HG03521 (cell line): ENCODE measurements around the gene C1orf94.

Experiments
- ATAC-seq: cut with Tn5 transposase; IDR thresholded peaks from one replicate; pipeline ENCODE4 v1.9.1; 2021; ENCODE audit warnings: mild to moderate bottlenecking, moderate library complexity; ENCODE audit not compliant: unreplicated experiment

The C1orf94 gene, protein sequence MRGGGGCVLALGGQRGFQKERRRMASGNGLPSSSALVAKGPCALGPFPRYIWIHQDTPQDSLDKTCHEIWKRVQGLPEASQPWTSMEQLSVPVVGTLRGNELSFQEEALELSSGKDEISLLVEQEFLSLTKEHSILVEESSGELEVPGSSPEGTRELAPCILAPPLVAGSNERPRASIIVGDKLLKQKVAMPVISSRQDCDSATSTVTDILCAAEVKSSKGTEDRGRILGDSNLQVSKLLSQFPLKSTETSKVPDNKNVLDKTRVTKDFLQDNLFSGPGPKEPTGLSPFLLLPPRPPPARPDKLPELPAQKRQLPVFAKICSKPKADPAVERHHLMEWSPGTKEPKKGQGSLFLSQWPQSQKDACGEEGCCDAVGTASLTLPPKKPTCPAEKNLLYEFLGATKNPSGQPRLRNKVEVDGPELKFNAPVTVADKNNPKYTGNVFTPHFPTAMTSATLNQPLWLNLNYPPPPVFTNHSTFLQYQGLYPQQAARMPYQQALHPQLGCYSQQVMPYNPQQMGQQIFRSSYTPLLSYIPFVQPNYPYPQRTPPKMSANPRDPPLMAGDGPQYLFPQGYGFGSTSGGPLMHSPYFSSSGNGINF

GRCh38 chr1:34176830-34177603, at the start of gene C1orf94:
TSS of gene C1orf94 (plus strand) at chr1:34176907. CDS start at chr1:34177790, 883 bp downstream.
- no peak for ATAC-seq

DNA sequence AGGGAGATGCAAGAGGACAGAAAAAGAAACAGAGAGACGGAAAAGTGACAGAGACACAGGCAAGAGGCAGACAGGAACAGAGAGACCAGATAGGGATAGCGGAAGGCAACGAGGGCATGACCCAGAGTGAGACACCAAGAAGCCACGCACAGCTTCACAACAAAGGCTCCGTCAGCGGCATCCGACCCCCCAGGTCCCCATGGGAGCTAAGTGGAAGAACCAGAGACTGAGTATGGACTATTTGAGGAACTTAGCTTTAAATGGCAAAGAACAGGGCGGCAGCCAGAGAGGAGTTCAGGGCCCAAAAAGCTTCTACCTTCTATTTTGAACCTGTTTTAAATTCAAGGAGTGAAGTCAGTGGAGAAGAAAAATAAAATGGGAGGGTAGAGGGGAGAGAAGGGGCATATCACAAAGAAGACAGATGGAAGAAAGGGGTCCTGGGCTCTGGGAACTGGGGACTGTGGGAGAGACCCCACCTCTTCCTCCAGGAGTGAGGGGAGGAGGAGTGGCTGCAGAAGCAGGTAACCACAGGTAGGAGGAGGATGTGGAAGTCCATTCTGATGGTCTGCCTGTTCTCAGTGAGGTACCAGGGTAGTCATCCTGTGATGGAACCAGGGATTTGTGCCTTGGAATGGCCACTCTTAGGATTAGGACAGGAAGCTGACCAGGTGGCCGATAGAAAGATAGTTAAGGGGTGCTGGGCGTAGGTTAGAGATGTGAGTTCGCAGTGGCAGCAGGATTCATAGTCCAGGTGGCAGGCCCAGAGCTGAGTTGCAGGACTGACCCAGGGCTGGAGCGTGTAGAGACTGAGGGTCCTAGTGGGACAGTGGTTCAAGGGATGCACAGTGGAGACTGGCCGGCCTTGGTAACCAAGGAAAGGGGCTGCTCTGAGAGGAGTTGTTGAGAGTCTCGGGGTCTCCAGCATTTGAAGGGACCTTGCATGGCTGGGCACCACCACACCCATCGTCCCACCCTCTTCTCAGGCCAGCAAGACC, 49.4 kb upstream of the C1orf94 start:
- no peak for ATAC-seq

DNA sequence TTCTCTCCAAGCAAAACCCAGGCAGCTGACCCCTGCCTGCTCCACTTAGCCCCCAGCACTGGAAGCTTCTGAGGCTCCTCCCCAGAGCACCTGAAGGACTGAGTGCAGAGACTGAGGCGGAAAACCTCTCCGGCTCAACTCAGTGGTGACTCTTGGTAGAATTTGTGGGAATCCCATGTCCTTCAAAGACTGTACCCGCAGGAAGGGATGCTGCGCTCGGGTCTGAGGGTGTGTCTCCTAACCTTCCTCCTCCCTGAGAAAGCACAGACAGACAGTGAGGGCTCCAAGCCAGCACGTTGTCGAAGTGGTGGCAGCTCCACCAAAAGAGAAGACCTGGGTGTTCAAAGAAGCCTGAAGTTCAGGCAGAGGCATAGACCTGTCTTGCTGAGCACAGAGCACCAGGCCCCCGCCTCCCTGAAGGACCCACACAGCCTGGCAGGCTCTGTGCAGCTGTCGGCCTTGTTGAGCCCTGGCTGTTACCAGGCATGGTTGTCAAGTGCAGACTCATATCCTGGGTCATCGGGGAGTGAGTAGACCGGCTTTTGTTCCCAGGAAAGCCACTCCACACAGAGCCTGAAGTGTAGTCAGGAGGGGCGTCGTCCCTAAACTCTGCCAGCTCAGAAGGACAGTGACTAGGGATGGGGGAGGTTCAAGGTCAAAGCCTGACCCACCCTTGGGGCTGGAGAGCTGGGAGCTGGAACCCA, 48.4 kb upstream of the C1orf94 start:
- no peak for ATAC-seq

- ATAC-seq: no peak
These were observed 47.1 kb upstream of the C1orf94 start for GRCh38 chr1:34129630-34130029.

GRCh38 chr1:34130306-34130705, 46.4 kb upstream of the C1orf94 start:
- no peak for ATAC-seq

DNA sequence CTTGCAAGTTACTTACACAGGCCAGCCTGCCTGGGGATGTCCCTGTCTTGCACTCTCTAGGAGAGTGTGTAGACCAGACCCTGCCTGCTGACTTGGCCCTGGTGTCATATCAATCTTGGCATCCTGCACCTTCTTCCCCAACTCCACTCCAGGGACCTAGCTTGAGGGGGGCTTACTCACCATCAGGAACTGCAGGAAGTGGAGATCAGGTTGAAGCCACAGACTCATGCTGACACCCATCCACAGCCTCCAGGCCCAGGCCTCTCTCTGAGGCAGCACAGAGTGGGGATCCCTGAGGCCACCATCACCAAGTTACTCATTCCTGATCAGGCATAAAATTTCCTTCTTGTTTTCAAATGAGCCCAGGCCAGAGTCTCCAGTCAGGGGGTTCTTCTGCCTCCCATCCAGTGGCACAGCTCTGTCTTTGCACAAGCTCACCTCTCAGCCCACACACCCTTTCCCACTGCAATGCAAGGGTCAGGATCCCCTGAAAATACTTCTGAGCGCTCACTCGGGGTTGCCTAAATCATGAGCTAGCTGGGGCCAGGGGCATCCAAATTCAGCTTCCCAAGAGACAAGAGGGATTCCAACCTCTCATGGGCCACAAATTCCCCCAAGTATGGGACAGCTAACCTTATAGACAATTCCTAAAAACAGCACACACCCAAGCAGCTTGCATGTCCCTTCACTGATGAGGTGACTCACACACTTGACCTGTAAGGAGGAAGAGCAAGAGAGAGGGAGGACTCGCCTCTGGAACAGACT, 45.1 kb upstream of the C1orf94 start:
- no peak for ATAC-seq

- ATAC-seq: no peak
These were observed 44.6 kb upstream of the C1orf94 start for GRCh38 chr1:34132161-34132420.

DNA sequence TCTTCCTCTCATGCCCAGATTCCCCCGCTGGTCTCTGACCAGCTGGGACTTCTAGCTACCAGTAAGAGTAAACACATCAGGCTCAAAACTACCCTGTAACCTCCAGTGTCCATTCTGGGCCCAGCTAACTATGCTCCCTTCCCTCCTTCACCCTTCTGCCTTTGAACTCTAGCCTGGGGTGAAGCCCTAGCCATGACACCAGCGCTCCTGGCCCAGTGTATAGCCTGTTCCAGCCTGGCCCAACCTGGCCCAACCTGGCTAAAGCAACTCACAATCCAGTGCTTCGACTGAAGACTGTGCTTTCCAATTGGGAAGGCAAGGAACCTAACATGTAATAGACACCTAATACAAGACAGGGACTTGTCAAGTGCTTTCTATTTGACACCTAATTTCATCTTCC, 39.3 kb upstream of the C1orf94 start:
- ATAC-seq: no peak

GRCh38 chr1:34140011-34140676, 36.6 kb upstream of the C1orf94 start:
- no peak for ATAC-seq

DNA sequence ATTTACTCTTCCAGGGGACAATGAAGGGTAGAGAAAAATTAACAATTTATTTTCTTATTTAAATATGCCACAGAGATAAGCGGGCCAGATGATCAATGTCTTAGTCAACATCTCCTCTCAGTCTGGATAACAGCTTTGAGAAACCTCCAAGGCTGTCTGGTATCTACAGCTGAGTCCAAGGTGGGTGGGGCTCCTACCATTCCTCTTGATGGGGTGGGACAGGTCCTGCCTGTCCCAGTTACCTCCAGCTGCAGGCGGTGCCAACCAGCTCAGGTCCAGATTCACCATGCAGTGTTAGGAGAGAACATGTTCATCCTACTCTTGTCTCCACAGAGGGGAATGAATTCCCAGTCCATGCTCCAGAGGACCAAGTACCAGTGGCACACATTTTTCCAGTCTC, 32.7 kb upstream of the C1orf94 start:
- ATAC-seq: no peak

DNA sequence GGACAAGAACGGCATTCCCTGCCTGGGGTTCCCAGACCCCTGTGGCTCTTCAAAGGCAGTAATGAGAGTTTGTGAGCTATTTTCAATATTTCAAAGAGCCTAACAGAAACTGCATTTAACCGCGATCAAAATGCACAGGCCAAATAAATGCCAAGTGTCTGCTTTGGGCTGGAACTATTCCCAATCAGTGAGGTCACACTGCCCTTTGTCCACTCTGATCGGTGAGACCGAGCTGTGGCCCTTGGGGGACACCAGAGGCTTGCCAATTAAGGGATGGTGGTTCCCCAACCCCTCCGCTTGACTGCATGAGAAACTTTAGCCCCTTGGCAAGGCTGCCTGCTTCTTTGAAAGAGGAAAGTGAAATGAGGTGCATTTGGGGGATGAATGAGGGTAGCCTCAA, 31.9 kb upstream of the C1orf94 start:
- no peak for ATAC-seq

- ATAC-seq: no peak
These were observed 29.4 kb upstream of the C1orf94 start for GRCh38 chr1:34147301-34147700.

DNA sequence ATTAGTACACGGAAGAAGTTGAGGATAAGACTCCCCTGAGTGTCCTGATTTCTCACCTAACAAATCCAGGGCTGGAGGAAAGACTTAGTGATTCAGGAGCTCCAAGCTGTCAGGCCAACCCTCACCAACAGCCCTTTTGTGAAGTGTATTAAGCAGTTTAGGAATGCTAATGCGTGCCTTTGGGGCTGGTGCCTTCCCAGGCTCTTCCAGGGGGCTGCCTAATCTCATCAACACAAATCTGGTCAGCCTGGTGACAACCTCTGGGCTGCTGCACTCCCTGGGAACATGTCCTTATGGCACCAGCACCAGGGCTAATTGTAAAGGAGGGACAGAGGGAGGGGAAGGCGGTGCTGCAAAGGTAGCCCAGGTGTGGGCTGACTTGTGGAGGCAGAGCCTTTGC, 27.2 kb upstream of the C1orf94 start:
- no peak for ATAC-seq

DNA sequence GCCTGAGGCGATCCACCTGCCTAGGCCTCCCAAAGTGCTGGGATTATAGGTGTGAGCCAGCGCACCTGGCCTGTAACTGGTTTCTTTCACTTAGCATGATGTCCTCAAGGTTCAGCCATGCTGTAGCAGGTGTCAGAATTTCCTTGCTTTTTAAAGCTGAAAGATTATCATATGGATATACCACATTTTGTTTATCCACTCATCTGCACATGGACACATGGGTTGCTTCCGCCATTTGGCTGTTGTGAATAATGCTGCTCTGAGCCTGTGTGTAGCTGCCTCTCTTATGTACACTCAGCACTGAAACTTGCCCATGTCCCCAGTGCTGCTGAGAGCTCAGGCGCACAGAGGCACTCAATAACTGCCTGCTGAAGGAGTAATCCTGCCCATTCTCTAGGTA, 23.5 kb upstream of the C1orf94 start:
- ATAC-seq: no peak

DNA sequence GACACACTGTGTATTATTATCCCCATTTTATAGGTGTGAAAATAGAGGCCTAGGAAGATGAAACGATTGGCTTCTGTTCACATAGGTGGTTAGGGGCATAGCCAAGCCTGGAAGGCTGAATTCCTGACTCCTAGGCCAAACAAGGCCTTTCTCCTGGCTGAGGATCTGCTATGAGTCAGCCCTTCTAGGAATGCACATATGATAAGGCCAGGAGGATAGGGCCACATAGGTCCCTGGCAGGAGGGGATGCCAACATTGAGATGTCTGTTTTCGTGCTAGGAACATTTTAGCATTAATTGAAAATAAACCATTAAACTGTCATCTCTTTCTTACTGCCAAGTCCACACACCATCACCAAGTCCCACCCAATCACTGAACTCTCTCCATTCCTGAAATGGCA, 20.8 kb upstream of the C1orf94 start:
- ATAC-seq: no peak

DNA sequence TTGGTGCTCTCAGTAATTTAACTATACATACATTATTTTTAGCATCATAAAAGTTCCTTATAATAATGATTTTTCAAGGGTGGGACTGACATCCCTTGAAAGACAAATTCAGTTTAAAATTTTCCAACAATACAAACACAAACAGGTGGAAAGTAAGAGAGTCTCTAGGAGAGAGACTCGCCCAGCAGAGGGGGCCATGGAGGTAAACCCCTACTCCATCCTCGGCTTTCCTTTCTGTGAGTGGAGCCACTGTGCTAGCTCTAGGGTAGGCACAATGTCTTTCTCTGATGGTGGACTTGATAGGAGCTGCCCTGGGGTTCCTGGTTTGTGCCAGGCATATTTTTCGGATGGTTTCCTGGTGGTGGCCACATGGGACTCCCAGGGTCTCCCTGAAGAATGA, 20.0 kb upstream of the C1orf94 start:
- no peak for ATAC-seq

DNA sequence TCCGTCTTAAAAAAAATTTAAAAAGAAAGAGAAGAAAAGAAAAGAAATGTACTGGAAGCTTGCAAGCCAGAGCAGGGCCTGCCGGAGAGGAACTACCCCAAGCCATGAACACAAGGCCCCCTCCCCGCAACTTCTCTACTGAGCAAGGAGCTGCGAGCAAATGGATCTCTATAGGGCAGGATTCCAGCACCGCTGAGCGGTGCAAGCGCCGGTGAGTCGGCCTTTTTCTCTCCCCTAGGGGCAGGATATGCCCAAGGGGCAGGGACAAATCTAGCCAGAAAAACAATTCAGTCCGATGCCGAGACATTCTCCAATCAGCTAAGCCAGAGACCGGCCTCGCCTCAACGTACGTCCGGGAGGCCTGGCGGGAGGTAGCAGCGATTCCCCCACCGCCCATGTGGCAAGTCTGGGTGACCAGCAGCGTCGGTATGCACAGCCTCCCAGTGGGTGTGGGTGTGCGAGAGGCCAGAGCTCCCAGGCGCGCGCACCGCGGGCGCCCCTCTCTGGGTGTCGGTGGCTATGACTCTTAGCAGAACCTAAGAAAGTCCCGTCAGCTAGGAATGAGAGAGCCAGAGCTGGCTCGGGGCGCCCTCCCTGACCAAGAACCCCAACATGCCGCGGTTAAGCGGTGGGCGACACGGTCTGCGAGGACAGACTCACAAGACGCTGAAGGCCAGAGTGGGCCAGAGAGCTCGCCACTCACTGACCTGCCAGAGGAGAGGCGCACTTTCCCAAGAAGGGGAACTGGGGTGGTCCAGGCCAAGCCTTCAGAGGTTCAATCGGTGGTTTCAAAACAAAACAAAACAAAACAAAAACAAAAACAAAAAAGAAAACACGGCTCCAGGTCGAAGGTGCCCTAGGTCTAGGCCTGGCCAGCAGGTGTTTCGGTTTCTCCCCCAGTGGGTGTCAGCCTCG, 13.6 kb upstream of the C1orf94 start:
- peak; percentile 61 for ATAC-seq
